ENCODE results near the gene MRPL53. TPM values are rescaled to one million over a fixed set of nuclear protein-coding genes. Genes with fewer than 3 reads are reported as not detected.

MRPL53 gene
- total and polyA plus RNA-seq, 2 of the 13 experiments (the other 11 are each of a cell fraction or from before 2014, with no cell fraction given), result 34.3 to 51.9 TPM

- TF ChIP-seq NFATC3 (CRISPR knock-in tag; IDR thresholded peaks at IDR 0.05) (0 out of 2 replicates have a peak, but pooled peaks have one; percentile 45), THAP7 (CRISPR knock-in tag; IDR thresholded peaks at IDR 0.05) (peak; percentile 60; the same call in 1 of the 2 replicates), ZNF567 (CRISPR knock-in tag; IDR thresholded peaks at IDR 0.05; ENCODE audit: borderline replicate concordance) (no peak), FOXJ3 (CRISPR knock-in tag; IDR thresholded peaks at IDR 0.05; ENCODE audit: borderline replicate concordance) (no peak), LBX2 (CRISPR knock-in tag; IDR thresholded peaks at IDR 0.05; ENCODE audit: borderline replicate concordance) (no peak), POGZ (CRISPR knock-in tag; IDR thresholded peaks at IDR 0.05) (peak; percentile 32; the same call in 1 of the 2 replicates), KMT2A (CRISPR knock-in tag; IDR thresholded peaks at IDR 0.05) (0 out of 2 replicates have a peak, but pooled peaks have one; percentile 37), CENPT (CRISPR knock-in tag; IDR thresholded peaks at IDR 0.05; ENCODE audit: low read depth) (0 out of 2 replicates have a peak, but pooled peaks have one; percentile 36), ZNF414 (CRISPR knock-in tag; IDR thresholded peaks at IDR 0.05) (0 out of 2 replicates have a peak, but pooled peaks have one; percentile 44), ARID2 (CRISPR knock-in tag; IDR thresholded peaks at IDR 0.05; ENCODE audit: borderline replicate concordance) (0 out of 2 replicates have a peak, but pooled peaks have one; percentile 52), ZNF44 (CRISPR knock-in tag; IDR thresholded peaks at IDR 0.05) (0 out of 2 replicates have a peak, but pooled peaks have one; percentile 83), ZMAT3 (CRISPR knock-in tag; conservative IDR thresholded peaks at IDR 0.05) (no peak; the same call in 1 of the 2 replicates), GATAD1 (CRISPR knock-in tag; IDR thresholded peaks at IDR 0.05) (0 out of 2 replicates have a peak, but pooled peaks have one; percentile 31), TAF1 (CRISPR knock-in tag; IDR thresholded peaks at IDR 0.05) (peak; percentile 38; the same call in 1 of the 2 replicates), JDP2 (CRISPR knock-in tag; IDR thresholded peaks at IDR 0.05; ENCODE audit: borderline replicate concordance) (no peak), AKAP8 (CRISPR knock-in tag; IDR thresholded peaks at IDR 0.05) (peak; percentile 8; the same call in 1 of the 2 replicates), ZBTB14 (CRISPR knock-in tag; IDR thresholded peaks at IDR 0.05) (no peak), SAFB2 (CRISPR knock-in tag; IDR thresholded peaks at IDR 0.05; ENCODE audit: borderline replicate concordance, low read depth) (0 out of 2 replicates have a peak, but pooled peaks have one; percentile 7), ZNF841 (CRISPR knock-in tag; IDR thresholded peaks at IDR 0.05; ENCODE audit: borderline replicate concordance) (no peak), HNF1B (CRISPR knock-in tag; IDR thresholded peaks at IDR 0.05) (no peak), POLR2A (IDR thresholded peaks at IDR 0.05; ENCODE audit: insufficient read depth in 1 of 2, low read depth in 2 of 2, low read length in 2 of 2) (peak in 1 of 2 experiments; percentile 63; a peak in 2 of 4 replicates), ZNF225 (CRISPR knock-in tag; IDR thresholded peaks at IDR 0.05) (no peak), ZFP1 (CRISPR knock-in tag; IDR thresholded peaks at IDR 0.05) (no peak), ATRX (CRISPR knock-in tag; IDR thresholded peaks at IDR 0.05; ENCODE audit: borderline replicate concordance) (no peak), YEATS4 (CRISPR knock-in tag; IDR thresholded peaks at IDR 0.05; ENCODE audit: borderline replicate concordance) (no peak), SRY (CRISPR knock-in tag; IDR thresholded peaks at IDR 0.05) (no peak)
These were observed 29.0 kb upstream of the MRPL53 start (continued) for GRCh38 chr2:74501335-74502071.

Data from HepG2 (cell line).